Measurements from ENCODE around the gene JAML.
A peak's percentile ranks its signal among the peaks of the same experiment; 100 is the strongest.
"Not testable (repeated sequence)": the region's sequence is repeated elsewhere in the genome, so short reads cannot be mapped to it uniquely, and the experiment has no call there.

JAML gene

GRCh38 chr11:118198370-118198769, 26.4 kb downstream of the JAML start:
- DNase-seq, result peak in 49 of 58 donors; percentile 2 to 83 (median 47)

GRCh38 chr11:118194835-118195627, 29.8 kb downstream of the JAML start:
- DNase-seq, result peak in 44 of 58 donors; percentile 4 to 85 (median 54)

GRCh38 chr11:118193910-118194566, 30.8 kb downstream of the JAML start:
- peak in 1 of 58 donors; percentile 22 for DNase-seq

GRCh38 chr11:118192817-118193216, 32.0 kb downstream of the JAML start:
- not testable (repeated sequence) for DNase-seq

GRCh38 chr11:118190942-118191506, 33.8 kb downstream of the JAML start:
- not testable (repeated sequence) for DNase-seq

- no peak for DNase-seq
Observed at GRCh38 chr11:118186346-118187107, 38.3 kb downstream of the JAML start.

- DNase-seq, result peak in 1 of 58 donors; percentile 9
Observed at GRCh38 chr11:118184784-118185579, 39.8 kb downstream of the JAML start.

- DNase-seq, result not testable (repeated sequence)
Observed at GRCh38 chr11:118183691-118184090, 41.1 kb downstream of the JAML start.

- DNase-seq, result peak in 57 of 58 donors; percentile 30 to 94 (median 87)
Observed at GRCh38 chr11:118180300-118180703, 44.5 kb downstream of the JAML start.

GRCh38 chr11:118176778-118177134, 48.1 kb downstream of the JAML start:
- no peak for DNase-seq

GRCh38 chr11:118175993-118176777, 48.6 kb downstream of the JAML start, which contains the start of gene SCN2B:
Gene SCN2B (minus strand): TSS chr11:118176639. CDS start chr11:118176431, 208 bp downstream.
- peak in 12 of 58 donors; percentile 12 to 54 (median 32) for DNase-seq

- DNase-seq, result peak in 18 of 58 donors; percentile 6 to 65 (median 26)
Observed at GRCh38 chr11:118175031-118175992, 49.5 kb downstream of the JAML start.

- no peak for DNase-seq
Observed at GRCh38 chr11:118174006-118174567, 50.7 kb downstream of the JAML start.

GRCh38 chr11:118172356-118172755, 52.5 kb downstream of the JAML start:
- no peak for DNase-seq

GRCh38 chr11:118171269-118172062, 53.3 kb downstream of the JAML start:
- DNase-seq, result peak in 55 of 58 donors; percentile 31 to 89 (median 70)

- no peak for DNase-seq
Observed at GRCh38 chr11:118170882-118171268, 53.9 kb downstream of the JAML start.

GRCh38 chr11:118170231-118170630, 54.6 kb downstream of the JAML start:
- DNase-seq, result no peak

All from anterior cingulate cortex (tissue), 58 donors.